Measurements from ENCODE around the gene CMSS1. TPM values are rescaled to one million over a fixed set of nuclear protein-coding genes. Genes with fewer than 3 reads are reported as not detected.

The CMSS1 gene
- total RNA-seq, 1 experiment from 2014 or later = 70.6 TPM

- TF ChIP-seq CTCF (IDR thresholded peaks at IDR 0.05) (no peak), ATF2 (CRISPR knock-in tag; IDR thresholded peaks at IDR 0.05; ENCODE audit: borderline replicate concordance, low read depth) (no peak), ZNF281 (CRISPR knock-in tag; IDR thresholded peaks at IDR 0.05) (no peak), USF2 (CRISPR knock-in tag; IDR thresholded peaks at IDR 0.05) (no peak), ZNF121 (CRISPR knock-in tag; IDR thresholded peaks at IDR 0.05) (no peak), NFYB (CRISPR knock-in tag; conservative IDR thresholded peaks at IDR 0.05; ENCODE audit: low read depth) (no peak), HMGXB4 (CRISPR knock-in tag; IDR thresholded peaks at IDR 0.05) (no peak)
Observed at GRCh38 chr3:100008081-100008698, 190.5 kb downstream of the CMSS1 start (continued).

GRCh38 chr3:100009276-100010086, 191.8 kb downstream of the CMSS1 start:
- ATAC-seq (no peak), DNase-seq (ENCODE audit: low spot score) (no peak)
- no peak for TF ChIP-seq NR2C2 (CRISPR knock-in tag; IDR thresholded peaks at IDR 0.05)
- ChIA-PET POLR2A (no interaction called here), CTCF (interaction anchor here (0.5 to 1.4 kb wide), 2 partner anchors 9 to 166 kb away, joined by 3 to 4 read pairs; no protein-coding TSS in a partner anchor)
- Mint-ChIP-seq H3K27ac (no peak overlapping the region), H3K4me1 (peaks cover 42% of the 10 kb centered on the region), H3K9me3 (peaks cover under 1% of the 10 kb centered on the region; the same call in 1 of the 2 replicates), H3K36me3 (no peaks in the 10 kb centered on the region), H3K4me3 (no peak overlapping the region), H3K27me3 (ENCODE audit: low read depth) (no peaks in the 10 kb centered on the region)

- H3K36me3 Mint-ChIP-seq = peaks cover 3% of the 10 kb centered on the region
- POLR2A ChIA-PET = no interaction called here
- no peak overlapping the region for H3K27ac Mint-ChIP-seq
- H3K4me3 Mint-ChIP-seq = no peak overlapping the region
- DNase-seq (ENCODE audit: low spot score) (no peak), ATAC-seq (no peak)
- H3K9me3 Mint-ChIP-seq = peaks cover 6% of the 10 kb centered on the region
- CTCF ChIA-PET = no interaction called here
- H3K27me3 Mint-ChIP-seq (ENCODE audit: low read depth) = no peaks in the 10 kb centered on the region
- peaks cover 36% of the 10 kb centered on the region for H3K4me1 Mint-ChIP-seq
- TF ChIP-seq ARID4B (CRISPR knock-in tag; IDR thresholded peaks at IDR 0.05; ENCODE audit: borderline replicate concordance) (no peak), USF1 (CRISPR knock-in tag; IDR thresholded peaks at IDR 0.05) (no peak), STAT6 (CRISPR knock-in tag; conservative IDR thresholded peaks at IDR 0.05; ENCODE audit: low read depth) (no peak), NFYB (CRISPR knock-in tag; conservative IDR thresholded peaks at IDR 0.05; ENCODE audit: low read depth) (no peak), NFATC4 (CRISPR knock-in tag; IDR thresholded peaks at IDR 0.05) (no peak), ESRRA (CRISPR knock-in tag; IDR thresholded peaks at IDR 0.05; ENCODE audit: borderline replicate concordance) (no peak)
Observed at GRCh38 chr3:100010087-100010417, 192.4 kb downstream of the CMSS1 start.
